Epidermal melanocyte (primary cell): ENCODE results near the gene MALL.
"Not testable (repeated sequence)": the region's sequence is repeated elsewhere in the genome, so short reads cannot be mapped to it uniquely, and the experiment has no call there.

Experiments
- DNase-seq: peaks from one replicate; pipeline ENCODE4 v3.0.0; 2011; ENCODE audit warnings: low spot score; ENCODE audit not compliant: insufficient read length

MALL gene

DNA sequence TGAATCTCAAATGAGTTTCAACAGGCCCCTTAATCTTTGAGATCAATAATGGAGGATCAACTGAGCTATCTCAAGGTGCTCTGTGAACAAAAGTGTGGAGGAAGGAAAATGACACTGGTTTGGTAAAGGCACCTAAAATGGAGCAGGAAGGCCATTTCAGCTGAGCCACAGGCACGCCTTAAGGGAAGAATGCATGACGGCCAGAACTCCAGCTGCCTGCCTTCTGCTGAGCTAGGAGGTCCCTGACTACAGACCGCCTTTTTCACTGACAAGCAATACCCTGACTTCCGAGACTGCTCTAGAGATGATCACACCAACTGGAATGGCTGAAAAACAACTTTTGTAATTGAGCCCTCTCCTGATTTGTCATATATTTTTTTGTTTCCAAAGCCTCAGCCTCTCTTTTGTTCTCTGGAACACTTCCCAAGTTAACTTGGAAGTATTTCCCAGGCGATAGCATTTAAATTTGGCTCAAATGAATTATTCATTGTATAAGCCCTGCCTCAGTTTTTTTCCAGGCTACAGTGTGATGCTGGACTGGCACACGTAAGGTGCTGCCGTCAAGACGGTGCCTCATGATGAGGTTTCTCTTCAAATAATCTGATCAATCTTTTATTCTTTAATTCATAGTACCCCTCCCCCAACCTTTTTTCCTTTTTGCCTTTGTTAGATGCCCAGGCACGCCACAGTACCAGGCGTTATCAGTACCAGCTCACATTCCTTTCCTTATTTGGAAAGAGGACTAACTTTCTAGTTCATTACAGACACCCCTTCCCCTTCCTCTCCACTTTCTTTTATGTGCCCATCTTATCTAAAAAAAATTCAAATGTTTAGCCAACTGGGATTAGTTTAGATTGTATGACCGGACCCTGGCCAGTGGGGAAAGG, 60.9 kb downstream of the MALL start:
- not testable (repeated sequence) for DNase-seq

DNA sequence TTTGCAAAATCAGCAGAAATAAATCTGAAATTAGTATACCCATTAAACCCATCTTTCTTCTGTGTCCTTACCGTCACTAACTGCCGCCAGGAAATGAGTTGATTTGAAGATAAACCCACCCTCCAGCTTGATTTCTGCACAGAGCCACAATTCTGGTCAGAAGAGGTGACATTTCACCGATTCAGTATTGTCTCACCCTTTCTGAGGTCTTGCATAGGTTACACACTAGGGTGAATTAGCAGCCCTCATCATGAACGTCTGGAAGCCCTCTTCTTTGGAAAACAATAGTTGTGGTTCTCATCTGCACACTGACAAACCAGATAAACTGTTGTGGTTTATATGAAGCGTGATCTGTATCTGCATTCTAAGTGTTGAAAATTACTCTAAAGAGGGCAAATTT, 61.9 kb downstream of the MALL start:
- DNase-seq = not testable (repeated sequence)

DNA sequence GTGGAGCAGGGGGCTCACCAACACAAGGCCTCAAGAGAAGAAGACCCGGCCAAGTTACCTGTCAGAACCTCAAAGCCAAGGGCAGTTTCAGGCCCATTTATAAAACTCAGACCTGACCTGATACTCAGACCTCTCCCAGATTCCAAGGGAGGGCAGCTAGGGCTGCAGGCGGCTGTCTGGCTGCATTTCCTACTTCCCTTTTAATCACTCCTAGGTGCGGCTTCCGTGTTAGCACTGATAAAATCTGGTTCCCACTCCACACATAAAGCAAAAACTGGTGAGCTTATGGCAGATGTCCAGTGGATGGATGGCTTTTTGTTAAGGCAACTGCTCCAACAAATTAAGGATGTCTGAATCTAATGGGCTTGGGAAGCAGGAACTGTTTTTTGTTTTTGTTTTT, 63.5 kb downstream of the MALL start:
- not testable (repeated sequence) for DNase-seq

DNA sequence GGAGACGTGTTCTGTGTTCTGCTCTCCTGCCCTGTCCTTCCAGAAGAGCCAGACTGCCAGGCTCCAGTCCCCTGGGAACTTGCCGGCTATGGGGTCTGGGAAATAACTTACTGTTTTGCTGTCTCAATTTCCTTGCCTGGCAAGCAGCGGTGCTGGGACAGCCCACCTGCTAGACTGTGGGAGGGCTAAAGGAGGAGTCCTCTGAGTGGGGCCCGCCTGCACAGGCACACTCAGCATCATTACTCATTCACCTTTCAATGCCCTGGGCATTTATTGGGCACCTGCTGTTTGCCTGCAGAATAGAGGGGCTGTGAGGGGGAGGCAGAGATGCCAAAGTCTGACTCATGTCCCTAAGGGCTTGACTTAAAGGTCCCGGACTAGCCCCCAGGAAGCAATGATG, 65.4 kb downstream of the MALL start:
- not testable (repeated sequence) for DNase-seq

DNA sequence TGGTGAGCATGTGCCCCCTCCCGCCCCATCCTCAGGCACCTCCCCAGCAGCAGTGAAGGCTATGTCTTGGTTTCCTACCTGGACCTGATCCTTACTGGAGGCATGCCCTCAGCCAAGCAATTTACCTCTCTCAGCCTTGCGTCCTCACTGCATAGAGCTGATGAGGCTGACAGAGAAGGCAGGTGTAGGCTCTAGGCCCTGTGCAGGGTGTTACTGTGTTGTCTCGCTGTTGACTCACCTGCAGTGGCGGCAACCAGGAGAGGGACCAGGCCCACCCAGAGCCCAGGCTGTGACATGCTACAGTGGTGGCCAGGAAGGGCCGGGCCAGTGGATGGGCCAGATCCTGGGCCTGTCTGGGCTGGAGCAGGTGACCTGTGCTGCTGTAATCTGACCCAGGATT, 65.9 kb downstream of the MALL start:
- DNase-seq = not testable (repeated sequence)

DNA sequence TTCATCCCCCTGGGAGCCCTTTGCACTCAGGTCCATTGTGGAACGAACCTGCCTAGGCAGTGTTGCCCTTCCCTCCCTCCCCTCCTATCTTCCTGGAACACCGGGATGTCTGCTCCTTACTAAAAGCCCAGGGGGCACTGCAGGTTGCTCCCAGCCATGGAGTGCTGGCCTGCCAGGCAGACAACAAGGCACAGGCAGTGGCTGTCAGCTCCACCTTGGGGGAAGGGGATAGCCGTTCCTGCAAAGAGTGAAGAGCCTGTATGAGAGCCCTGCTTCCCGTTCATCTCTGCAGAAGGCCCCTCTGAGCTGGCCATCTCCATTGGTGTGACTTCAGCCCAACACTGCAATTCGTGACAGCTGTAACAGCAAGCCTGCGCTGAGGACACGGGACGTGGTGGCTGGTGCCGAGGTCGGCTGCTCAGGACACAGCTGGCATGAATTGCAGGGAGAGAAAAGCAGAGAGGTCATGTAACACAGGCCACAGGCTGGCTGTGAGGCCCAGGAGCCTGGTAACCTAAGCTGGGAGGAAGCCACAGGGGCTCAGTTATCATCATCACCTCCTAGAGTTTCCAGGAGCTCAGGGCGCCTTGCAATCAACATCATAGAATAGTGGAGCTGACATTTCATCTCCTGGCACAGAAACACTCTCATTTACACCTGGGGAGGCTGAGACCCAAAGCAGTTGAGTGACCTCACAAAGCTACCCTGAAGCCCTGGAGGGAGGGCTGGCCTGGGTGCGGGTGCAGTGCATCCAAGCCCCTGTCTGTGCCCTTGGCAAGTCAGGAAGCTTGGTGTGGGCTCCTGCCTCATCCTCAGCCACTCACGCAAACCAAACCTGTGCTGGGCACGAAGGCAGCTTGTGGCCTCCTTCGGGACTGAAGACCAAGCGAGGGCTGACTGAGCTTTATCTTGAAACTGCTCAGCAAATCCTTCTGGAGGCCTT, 67.1 kb downstream of the MALL start:
- not testable (repeated sequence) for DNase-seq

- DNase-seq = not testable (repeated sequence)
Measured at GRCh38 chr2:110047225-110047624, 68.4 kb downstream of the MALL start.

- not testable (repeated sequence) for DNase-seq
Measured at GRCh38 chr2:110041941-110042660, 73.5 kb downstream of the MALL start.

DNA sequence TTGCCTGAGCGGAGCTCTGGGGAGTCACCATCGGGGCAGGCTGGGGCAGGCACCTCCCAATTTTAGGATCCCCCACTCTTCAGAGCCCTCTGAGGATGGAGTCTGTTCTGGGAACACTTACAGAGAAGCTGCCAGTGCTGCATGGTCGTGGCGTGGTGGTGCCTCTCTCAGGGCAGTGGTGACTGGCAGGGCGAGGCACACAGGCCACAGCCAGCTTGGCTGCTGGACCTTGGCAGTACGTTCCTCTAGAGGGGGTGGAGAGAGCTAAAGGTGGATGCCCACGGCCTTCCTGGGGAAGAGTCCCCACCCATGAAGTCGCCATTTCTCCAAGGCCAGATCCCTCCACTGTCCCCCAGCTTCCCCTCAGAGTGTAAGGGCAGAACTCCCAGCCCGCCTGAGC, 78.3 kb downstream of the MALL start:
- DNase-seq = not testable (repeated sequence)

GRCh38 chr2:110035384-110035783, 80.2 kb downstream of the MALL start:
- DNase-seq = not testable (repeated sequence)

- DNase-seq = not testable (repeated sequence)
Measured at GRCh38 chr2:110034935-110035334, 80.7 kb downstream of the MALL start.
